Measurements from ENCODE around the gene PRDM7. TPM values are rescaled to one million over a fixed set of nuclear protein-coding genes. Genes with fewer than 3 reads are reported as not detected.

The PRDM7 gene
- total and polyA plus RNA-seq, 5 donors, result not detected

- intact Hi-C loops (cut with DNase I), result no loop called here
- no peak overlapping the region for H3K27ac ChIP-seq (ENCODE audit: low read length)
- no peaks in the 10 kb centered on the region for H3K27me3 ChIP-seq (ENCODE audit: control insufficient read depth, insufficient read depth)
- DNase-seq (no peak), ATAC-seq (no peak)
- H3K4me3 ChIP-seq (ENCODE audit: low read length), result no peak overlapping the region
- no peaks in the 10 kb centered on the region for H3K9me3 ChIP-seq (ENCODE audit: control insufficient read depth, low read length)
- no peaks in the 10 kb centered on the region for H3K4me1 ChIP-seq (ENCODE audit: control insufficient read depth, insufficient read depth, low read length)
- WGBS, result 84% methylated on average over 4 of the region's 4 CpGs
These were observed 43.7 kb downstream of the PRDM7 start for GRCh38 chr16:90033387-90033786.

GRCh38 chr16:90032674-90033331, 44.3 kb downstream of the PRDM7 start:
- no peaks in the 10 kb centered on the region for H3K9me3 ChIP-seq (ENCODE audit: control insufficient read depth, low read length)
- H3K27me3 ChIP-seq (ENCODE audit: control insufficient read depth, insufficient read depth), result no peaks in the 10 kb centered on the region
- WGBS, result 72% methylated on average over 8 of the region's 8 CpGs
- DNase-seq, result no peak
- ATAC-seq, result no peak
- H3K4me3 ChIP-seq (ENCODE audit: low read length), result no peak overlapping the region
- no peaks in the 10 kb centered on the region for H3K4me1 ChIP-seq (ENCODE audit: control insufficient read depth, insufficient read depth, low read length)
- no peak overlapping the region for H3K27ac ChIP-seq (ENCODE audit: low read length)
- intact Hi-C loops (cut with DNase I), result no loop called here

- H3K4me3 ChIP-seq (ENCODE audit: low read length), result no peak overlapping the region
- no peaks in the 10 kb centered on the region for H3K4me1 ChIP-seq (ENCODE audit: control insufficient read depth, insufficient read depth, low read length)
- WGBS, result 82% methylated on average over 9 of the region's 9 CpGs
- H3K9me3 ChIP-seq (ENCODE audit: control insufficient read depth, low read length), result no peaks in the 10 kb centered on the region
- DNase-seq, result no peak
- no peak overlapping the region for H3K27ac ChIP-seq (ENCODE audit: low read length)
- intact Hi-C loops (cut with DNase I), result no loop called here
- no peaks in the 10 kb centered on the region for H3K27me3 ChIP-seq (ENCODE audit: control insufficient read depth, insufficient read depth)
- peak in 1 of 2 donors; percentile 10 for ATAC-seq
These were observed 45.0 kb downstream of the PRDM7 start for GRCh38 chr16:90031931-90032673.

GRCh38 chr16:90031186-90031930, 45.8 kb downstream of the PRDM7 start:
- Histone ChIP-seq H3K27me3 (ENCODE audit: control insufficient read depth, insufficient read depth) (no peaks in the 10 kb centered on the region), H3K4me3 (ENCODE audit: low read length) (no peak overlapping the region), H3K27ac (ENCODE audit: low read length) (no peak overlapping the region), H3K9me3 (ENCODE audit: control insufficient read depth, low read length) (no peaks in the 10 kb centered on the region), H3K4me1 (ENCODE audit: control insufficient read depth, insufficient read depth, low read length) (no peaks in the 10 kb centered on the region)
- peak in 1 of 2 donors; percentile 18 for ATAC-seq
- intact Hi-C loops (cut with DNase I), result no loop called here
- WGBS, result 89% methylated on average over 19 of the region's 19 CpGs
- DNase-seq, result no peak

GRCh38 chr16:90028985-90029384, 48.1 kb downstream of the PRDM7 start:
- intact Hi-C loops (cut with DNase I), result no loop called here
- H3K4me3 ChIP-seq (ENCODE audit: low read length), result no peak overlapping the region
- H3K27ac ChIP-seq (ENCODE audit: low read length), result no peak overlapping the region
- 89% methylated on average over 12 of the region's 12 CpGs for WGBS
- H3K9me3 ChIP-seq (ENCODE audit: control insufficient read depth, low read length), result no peaks in the 10 kb centered on the region
- no peaks in the 10 kb centered on the region for H3K4me1 ChIP-seq (ENCODE audit: control insufficient read depth, insufficient read depth, low read length)
- peak in 1 of 2 donors; percentile 30 for ATAC-seq
- no peak for DNase-seq
- H3K27me3 ChIP-seq (ENCODE audit: control insufficient read depth, insufficient read depth), result no peaks in the 10 kb centered on the region

- Histone ChIP-seq H3K4me3 (ENCODE audit: low read length) (no peak overlapping the region), H3K9me3 (ENCODE audit: control insufficient read depth, low read length) (no peaks in the 10 kb centered on the region), H3K27ac (ENCODE audit: low read length) (no peak overlapping the region), H3K27me3 (ENCODE audit: control insufficient read depth, insufficient read depth) (no peaks in the 10 kb centered on the region), H3K4me1 (ENCODE audit: control insufficient read depth, insufficient read depth, low read length) (no peaks in the 10 kb centered on the region)
- intact Hi-C loops (cut with DNase I), result no loop called here
- peak in 1 of 3 donors; percentile 45 for DNase-seq
- WGBS, result 92% methylated on average over 17 of the region's 17 CpGs
- no peak for ATAC-seq
These were observed 49.5 kb downstream of the PRDM7 start for GRCh38 chr16:90027611-90028010.

- no peaks in the 10 kb centered on the region for H3K9me3 ChIP-seq (ENCODE audit: control insufficient read depth, low read length)
- DNase-seq (no peak), ATAC-seq (no peak)
- no peak overlapping the region for H3K27ac ChIP-seq (ENCODE audit: low read length)
- WGBS, result 73% methylated on average over 8 of the region's 8 CpGs
- no peak overlapping the region for H3K4me3 ChIP-seq (ENCODE audit: low read length)
- H3K27me3 ChIP-seq (ENCODE audit: control insufficient read depth, insufficient read depth), result no peaks in the 10 kb centered on the region
- intact Hi-C loops (cut with DNase I), result no loop called here
- no peaks in the 10 kb centered on the region for H3K4me1 ChIP-seq (ENCODE audit: control insufficient read depth, insufficient read depth, low read length)
These were observed 51.0 kb downstream of the PRDM7 start for GRCh38 chr16:90026135-90026534.

GRCh38 chr16:90023078-90023447, 54.1 kb downstream of the PRDM7 start:
- no peaks in the 10 kb centered on the region for H3K27me3 ChIP-seq (ENCODE audit: control insufficient read depth, insufficient read depth)
- WGBS, result 32% methylated on average over 7 of the region's 7 CpGs
- H3K4me3 ChIP-seq (ENCODE audit: low read length), result peak overlapping the region; percentile 77
- H3K9me3 ChIP-seq (ENCODE audit: control insufficient read depth, low read length), result no peaks in the 10 kb centered on the region
- intact Hi-C loops (cut with DNase I), result no loop called here
- DNase-seq, result no peak
- H3K27ac ChIP-seq (ENCODE audit: low read length), result no peak overlapping the region
- peak; percentile 39 to 47 for ATAC-seq
- H3K4me1 ChIP-seq (ENCODE audit: control insufficient read depth, insufficient read depth, low read length), result no peaks in the 10 kb centered on the region

- peak overlapping the region; percentile 77 for H3K4me3 ChIP-seq (ENCODE audit: low read length)
- intact Hi-C loops (cut with DNase I), result no loop called here
- DNase-seq (peak; percentile 95 to 98 (median 97)), ATAC-seq (peak; percentile 93)
- no peaks in the 10 kb centered on the region for H3K9me3 ChIP-seq (ENCODE audit: control insufficient read depth, low read length)
- peak overlapping the region; percentile 9 for H3K27ac ChIP-seq (ENCODE audit: low read length)
- no peaks in the 10 kb centered on the region for H3K27me3 ChIP-seq (ENCODE audit: control insufficient read depth, insufficient read depth)
- 6% methylated on average over 57 of the region's 57 CpGs for WGBS
- no peaks in the 10 kb centered on the region for H3K4me1 ChIP-seq (ENCODE audit: control insufficient read depth, insufficient read depth, low read length)
These were observed 54.7 kb downstream of the PRDM7 start for GRCh38 chr16:90022209-90023077.

- no peak for ATAC-seq
- no peaks in the 10 kb centered on the region for H3K27me3 ChIP-seq (ENCODE audit: control insufficient read depth, insufficient read depth)
- no peak overlapping the region for H3K27ac ChIP-seq (ENCODE audit: low read length)
- H3K9me3 ChIP-seq (ENCODE audit: control insufficient read depth, low read length), result no peaks in the 10 kb centered on the region
- WGBS, result 75% methylated on average over 2 of the region's 2 CpGs
- no peak for DNase-seq
- intact Hi-C loops (cut with DNase I), result no loop called here
- no peaks in the 10 kb centered on the region for H3K4me1 ChIP-seq (ENCODE audit: control insufficient read depth, insufficient read depth, low read length)
- H3K4me3 ChIP-seq (ENCODE audit: low read length), result no peak overlapping the region
These were observed 56.2 kb downstream of the PRDM7 start for GRCh38 chr16:90020838-90021382.
